Right forelimb (tissue), 1 donor: ENCODE measurements around the gene ADPRS.

Experiments
- DNase-seq: peaks from one replicate; pipeline ENCODE4 v3.0.0-alpha.2; 2018

Gene ADPRS

DNA sequence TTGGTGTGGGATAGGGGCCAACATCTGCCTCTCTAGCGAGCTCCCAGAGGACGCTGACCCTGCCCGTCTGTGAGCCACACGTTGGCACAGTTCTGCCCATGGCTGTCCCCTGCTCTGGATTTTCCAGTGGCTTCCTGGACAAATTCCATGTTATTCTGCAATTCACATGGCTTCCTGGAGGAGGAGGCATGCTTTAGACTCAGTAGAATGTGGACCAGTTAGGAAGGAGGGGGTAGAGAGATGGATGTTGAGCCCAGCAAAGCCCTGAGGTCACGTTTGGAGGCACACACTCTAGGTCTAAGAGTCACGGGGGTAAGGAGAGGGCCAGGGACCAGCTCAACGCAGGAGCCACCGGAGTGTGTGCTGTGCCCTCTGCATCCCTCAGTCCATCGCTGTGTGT lies 24.1 kb downstream of the ADPRS start:
- DNase-seq, result no peak

DNA sequence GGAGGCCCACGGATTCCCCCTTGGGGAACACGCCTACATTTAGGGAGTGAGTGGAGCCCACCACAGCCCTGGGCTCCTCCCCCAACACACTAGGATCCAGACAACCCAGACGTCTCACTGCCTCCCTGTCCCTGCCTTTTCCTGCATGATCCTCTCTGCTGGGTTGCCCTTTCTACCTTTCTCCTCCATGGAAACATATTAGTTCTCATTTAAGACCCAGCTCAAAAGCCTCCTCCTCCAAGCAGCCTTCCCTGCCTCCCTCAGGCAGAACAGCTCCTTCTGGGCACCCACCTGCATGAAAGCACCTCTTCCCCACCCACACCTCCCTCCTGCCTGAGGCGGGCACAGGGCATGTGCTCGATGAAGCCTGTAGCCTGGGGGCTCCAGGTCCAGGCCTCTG lies 25.7 kb downstream of the ADPRS start:
- no peak for DNase-seq

DNA sequence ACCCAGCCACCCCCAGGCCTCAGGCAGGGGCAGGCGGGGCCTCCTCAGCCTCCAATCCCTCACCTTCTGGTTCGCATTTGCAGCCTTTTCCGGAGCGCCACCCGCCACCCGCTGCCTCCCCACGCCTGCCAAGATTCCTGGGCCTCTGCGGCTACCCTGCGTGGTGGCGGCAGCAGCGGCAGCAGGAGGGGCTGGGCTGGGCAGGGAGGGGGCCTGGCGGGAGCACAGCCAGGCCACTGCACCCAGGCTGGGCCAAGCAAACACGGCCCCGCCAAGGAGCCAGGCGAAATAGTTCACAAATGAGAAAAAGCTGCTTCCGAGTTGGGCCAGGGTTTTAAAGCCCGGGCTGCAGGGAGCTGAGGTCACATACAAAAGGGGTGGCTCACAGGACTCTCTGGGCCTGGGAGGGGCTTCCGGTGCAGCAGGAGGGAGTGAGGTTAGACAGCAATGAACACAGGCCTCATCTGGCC lies 26.5 kb downstream of the ADPRS start:
- peak; percentile 88 for DNase-seq

DNA sequence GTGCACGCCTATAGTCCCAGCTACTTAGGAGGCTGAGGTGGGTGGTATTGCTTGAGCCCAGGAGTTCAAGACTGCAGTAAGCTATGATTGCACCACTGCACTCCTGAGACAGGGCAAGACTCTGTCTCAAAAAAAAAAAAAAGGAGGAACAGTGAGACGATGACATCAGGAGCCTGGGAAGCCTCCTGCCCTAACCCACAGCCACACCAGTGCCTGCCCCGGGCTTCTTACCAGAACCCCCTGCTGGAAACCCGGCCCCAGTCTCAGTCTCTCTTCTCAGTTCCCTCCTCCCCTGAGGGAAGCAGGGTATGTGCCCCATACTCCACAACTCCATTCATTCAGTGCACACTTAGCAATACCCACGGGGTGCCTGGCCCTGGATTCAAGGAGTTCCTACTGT lies 27.2 kb downstream of the ADPRS start:
- DNase-seq, result no peak

DNA sequence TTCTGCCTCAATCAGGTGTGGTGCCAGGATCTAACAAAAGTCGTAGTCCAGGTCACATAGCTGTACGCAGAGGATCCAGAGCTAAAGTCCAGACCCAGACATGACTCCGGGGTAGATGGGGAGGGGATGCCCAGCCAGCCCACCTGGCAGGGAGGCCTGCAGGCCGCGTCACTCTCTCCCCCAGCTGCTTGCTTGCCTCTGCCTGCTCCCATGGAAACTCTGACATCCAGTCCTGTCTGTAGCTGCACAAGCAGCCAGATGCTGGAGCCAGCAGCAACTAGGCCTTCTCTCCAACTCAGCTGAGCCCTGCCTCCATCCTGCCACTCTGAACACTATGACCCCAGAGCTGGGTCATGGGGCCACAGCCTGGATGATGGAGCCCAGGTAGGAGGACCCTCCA lies 28.2 kb downstream of the ADPRS start:
- DNase-seq, result peak; percentile 76

DNA sequence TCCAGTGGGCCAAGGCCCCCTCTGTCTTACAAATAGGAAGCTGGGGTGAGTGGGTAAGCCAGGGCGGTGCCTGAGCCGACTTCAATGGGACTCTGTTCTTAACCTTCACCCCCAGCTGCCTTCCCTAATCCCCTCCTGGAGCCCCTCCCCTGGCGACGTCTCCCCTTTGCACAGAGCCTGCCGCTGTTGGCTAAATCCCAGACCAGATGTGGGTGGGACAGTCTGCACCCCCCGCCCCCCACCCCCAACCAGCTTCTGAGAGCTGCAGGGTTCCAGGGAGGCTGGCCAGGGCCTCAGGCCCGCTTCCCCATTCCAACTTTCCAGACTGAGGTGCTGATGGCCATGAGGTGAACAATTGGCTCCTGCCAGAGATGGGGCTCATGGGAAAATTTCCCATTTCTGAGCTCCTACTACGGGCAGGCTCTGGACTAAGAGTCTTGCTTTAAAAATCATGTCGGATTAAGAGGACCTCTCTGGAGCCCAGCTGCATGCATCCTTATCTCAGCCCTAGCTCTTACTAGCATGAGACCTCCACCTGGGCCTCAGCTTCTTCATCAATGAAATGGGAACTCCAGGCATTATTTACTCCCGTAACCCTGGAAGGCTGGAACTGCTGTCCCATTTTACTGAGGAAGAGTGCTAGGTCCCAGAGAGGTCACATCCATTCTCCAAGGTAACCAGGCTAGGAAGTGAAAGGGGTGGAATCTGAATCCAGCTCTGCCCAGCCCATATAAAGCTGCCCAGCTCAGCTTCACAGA lies 29.9 kb downstream of the ADPRS start:
- no peak for DNase-seq

DNA sequence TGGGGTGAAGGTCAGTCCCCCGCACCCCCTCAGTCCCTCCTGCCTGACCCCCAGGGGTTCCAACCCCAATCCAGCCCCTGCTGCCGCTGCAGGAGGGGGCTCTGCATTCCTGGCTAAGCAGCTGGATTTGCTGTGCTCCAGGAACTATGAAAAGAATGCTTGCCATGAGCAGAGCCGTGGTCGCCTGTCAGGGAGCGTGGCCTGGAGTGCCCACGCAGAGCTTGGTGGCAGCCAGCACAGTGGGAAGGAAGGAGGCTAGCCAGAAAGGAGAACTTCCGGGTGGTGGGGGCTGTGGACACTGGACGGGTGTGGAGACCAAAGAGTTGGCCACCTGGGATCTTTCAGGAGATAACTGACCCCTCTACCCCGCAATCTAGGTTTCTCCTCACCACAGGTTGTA lies 30.8 kb downstream of the ADPRS start:
- DNase-seq, result no peak

DNA sequence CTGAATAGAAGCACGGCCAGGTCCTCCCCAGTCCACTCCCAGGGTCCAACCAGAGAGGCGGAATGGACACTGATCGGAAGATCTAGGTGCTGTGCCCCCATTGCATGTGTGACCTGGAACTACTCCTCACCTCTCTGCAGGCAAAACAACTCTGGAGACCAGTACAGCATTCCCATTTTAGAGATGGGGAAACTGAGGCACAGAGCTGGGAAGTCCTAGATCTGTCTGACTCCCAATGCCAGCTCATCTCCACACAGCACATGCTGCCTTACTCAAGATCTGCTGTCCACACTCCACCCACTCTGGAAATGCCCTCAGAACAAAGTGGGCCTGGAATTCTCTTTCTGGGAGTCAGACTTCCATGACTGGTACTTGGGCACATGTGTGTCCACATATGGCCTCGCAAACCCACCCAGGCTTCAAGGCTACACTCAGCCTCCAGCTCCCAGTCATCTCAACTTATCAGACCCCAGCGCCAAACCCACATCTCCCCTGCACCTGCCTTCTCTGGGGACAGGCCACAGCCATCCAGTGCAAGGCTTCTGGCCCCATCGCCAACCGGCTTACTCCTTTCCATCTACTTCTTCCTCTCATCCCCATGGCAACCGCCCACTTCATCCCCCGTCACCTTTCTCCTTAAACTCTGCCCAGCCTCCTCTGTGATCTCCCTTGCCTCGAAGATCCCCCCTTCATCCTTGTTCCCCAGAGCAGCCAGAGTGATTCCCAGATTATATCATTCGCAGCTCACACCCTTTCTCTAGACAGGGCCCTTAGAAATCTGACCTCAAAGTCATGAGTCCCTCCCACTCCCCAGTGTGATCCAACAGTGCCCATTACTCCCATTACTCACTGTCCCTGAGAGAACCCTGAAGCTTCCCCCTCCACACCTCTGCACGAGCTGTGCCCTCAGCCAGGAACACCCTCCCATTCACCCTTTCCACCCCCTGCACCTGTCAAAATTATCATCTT lies 33.7 kb downstream of the ADPRS start:
- no peak for DNase-seq

DNA sequence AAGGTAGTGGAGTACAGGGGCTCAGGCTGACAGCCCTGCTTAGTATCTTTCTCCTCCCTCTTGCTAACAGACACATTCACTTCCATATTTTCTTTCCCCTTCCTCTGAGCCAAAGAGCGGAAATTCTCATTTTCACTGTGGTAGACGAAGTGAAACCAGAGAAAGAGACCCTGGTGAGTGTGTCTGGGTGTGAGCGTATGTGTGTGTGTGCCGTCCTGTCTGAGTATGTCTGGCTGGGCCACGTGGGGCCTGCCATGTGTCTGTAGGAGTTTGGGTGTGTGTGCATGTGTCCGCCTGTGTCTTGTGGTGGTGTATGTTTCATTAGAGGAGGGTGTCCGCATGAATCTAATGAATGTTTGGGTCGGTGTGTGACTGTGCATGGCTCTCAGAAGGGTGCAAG lies 34.7 kb downstream of the ADPRS start:
- no peak for DNase-seq

DNA sequence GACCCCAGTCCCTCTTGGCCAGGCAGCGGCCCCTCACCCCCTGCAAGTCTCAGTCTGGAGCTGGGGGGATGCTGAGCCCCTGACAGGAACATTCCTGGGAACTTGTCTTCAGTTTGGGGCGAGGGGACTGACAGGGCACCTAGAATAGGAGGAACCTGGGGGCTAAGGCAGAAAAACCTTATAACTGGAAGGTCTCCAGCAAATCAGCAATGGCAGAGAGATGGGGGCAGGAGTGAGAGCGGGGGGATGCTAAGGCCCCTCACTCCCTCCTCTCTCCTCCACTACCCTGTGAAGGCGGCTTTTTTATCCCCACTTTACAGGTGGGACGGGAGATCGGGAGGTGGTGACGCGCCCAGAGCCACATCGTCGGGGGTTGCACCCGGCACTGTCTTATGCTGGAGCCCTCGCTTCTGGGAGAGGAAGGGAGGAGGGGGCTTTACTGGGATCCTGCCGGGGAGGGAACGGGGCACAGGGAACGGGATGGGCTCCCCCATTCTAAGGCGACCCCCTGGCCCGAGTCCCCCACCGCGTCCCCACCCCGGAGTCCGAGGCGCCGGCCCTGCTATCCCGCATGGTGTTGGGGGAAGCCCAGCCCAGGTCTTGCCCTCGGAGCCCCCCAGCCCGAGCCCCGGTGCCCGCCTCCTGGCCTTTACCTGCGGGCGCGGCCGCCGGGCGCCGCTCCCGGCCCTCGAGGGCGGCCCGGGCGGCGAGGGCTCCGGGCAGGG lies 35.9 kb downstream of the ADPRS start:
- no peak for DNase-seq

DNA sequence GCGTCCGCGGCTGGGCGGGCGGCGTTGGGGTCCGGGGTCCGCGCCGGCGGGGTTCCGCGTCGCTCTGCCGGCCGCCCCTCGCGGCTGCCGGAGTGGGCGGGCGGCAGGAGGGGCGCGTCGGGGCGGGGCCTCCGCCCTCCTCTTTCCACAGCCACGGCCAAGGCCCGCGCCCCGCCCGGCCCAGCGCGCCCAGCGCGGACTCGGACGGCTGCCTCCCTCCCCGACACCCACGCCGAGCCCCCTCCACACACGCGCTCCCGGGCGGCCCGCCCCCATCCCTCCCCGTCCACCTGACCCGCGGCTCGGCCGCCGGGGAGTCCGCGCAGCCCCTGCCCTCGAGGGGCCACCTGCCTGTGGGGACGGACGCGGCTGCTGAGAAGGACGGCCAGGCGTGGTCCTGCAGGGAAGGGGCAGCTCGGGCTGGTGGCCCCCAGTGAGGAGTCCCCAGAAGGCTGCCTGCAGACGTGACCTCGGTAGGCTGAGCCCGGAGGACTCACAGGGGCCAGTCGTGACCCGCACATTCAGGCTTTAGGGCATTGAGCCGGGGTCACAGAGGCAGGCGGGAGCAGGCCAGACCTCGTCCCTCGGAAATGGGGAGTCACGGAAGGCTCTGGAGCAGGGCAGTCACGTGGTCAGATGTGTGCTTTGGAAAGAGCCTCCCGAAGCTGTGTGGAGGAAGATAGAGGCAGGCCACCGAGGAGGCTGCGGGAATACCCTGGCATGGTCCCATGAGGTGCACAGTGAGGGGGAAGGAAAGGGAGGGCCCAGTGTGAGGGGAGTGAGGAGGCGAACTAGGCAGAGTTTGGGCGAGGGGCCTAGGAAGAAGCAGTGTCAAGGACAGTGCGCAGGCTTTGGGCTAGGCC lies 36.7 kb downstream of the ADPRS start, which contains the start of gene COL8A2:
Gene COL8A2, minus strand, starts transcription at position 94 of the 863 bp plus-strand sequence. CDS start 24,980 bp downstream, outside the sequence.
- DNase-seq, result peak; percentile 82

DNA sequence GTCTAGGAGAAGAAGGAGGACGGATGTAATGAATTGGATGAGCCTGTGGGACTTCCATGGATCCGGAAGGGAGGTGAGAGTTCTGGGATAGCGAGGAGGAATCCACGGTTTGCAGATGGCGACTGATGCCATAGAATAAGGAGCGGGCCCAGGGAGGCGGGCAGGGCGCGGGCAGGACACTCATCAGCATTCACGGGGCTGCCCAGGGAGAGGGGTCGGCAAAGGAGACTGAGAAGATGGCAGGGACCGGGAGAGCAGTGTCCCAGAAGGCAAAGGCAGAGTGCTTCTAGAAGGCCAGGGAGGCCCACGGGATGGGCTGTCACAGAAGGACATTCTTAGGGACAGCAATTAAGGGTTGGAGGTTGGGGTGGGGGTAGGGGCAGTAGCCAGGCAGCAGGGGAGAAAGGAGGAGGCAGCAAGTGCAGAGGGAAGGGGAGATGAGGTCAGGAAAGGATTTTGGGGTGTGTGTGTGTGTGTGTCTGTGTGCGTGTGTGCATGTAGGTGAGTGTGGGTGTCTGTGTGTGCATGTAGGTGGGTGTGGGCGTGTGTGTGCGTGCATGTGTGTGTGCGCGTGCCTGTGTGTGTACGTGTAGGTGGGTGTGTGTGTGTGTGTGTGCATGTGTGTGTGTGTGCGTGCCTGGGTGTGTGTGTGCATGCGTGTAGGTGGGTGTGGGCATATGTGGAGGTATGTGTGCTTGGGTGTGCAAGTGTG lies 37.5 kb downstream of the ADPRS start:
- DNase-seq, result no peak

DNA sequence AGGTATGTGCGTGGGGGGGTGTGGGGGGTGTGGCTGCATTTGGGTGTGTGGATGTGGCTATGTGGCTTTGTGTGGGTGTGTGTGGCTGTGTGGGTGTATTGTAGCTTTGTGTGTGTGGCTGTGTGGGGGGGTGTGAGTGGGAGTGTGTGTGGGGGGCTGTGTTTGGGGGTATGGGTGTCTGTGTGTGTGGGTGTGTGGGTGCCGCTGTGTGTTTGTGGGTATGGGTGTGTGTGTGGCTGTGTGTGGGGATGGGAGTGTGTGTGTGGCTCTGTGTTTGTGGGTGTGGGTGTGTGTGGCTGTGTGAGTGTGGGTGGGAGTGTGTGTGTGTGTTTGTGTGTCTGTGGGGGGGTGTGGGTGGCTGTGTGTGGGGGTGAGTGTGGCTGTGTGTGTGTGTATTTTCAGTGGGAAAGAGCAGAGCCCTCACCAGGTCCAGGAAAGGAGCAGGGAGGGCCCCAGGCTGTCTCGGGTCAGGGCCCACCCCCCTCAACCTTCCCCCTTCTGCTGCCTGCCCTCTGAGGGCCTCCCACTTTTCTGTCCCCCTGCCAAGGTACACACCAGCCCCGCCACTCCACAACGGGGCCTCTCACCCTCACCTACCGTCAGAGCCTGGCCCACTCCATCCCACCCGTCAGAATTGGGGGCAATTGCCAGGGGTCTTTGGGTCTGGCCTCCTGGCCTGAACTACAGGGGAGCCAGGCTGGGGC lies 38.3 kb downstream of the ADPRS start:
- no peak for DNase-seq

DNA sequence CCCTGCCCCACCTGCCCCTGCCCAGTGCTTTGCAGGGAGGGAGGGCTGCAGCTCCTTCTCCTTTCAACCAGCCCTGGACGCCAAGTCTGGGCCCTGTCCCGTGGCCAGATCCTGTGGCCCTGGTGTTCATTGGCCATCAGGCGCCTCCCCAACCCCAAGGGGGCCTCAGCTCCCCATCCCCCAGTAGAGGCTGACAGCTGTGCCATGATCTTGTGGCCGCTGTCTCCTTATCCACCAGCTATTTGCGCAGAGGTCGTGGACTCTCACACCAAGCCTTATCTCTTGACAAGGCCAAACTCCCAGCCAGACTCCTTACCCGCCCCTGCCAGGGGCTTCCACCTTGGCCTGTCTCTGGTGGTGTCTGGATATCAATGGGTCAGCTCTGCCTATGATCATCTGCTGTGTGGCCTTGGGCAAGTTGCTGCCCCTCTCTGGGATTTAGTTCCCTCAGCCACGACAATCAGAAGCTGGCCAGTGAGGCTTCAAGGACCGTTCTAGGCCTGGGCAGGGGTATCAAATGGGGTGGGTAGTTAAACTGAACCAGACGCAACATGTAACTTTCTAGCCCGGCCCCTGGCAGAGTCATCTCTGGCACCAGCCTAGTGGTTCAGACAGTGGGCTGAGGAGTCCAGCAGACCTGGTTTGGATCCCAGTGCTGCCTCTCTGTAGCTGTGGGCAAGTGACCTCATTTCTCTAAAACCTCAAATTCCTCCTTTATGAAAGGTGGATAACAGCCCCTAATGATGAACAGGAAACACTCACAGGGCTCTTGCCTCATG lies 39.6 kb downstream of the ADPRS start:
- DNase-seq, result no peak

DNA sequence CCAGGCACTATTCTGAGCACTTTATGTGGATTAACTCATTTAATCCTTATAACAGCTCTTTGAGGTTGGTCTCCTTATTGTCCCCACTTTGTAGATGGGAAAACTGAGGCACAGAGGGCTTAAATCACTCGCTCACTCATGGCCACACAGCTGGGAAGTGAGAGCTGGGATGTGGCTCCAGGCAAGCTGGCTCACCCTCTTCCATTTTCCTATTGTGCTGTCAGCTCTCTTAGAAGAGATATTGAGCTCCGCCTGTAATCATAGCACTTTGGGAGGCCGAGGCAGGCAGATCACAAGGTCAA lies 40.2 kb downstream of the ADPRS start:
- no peak for DNase-seq

DNA sequence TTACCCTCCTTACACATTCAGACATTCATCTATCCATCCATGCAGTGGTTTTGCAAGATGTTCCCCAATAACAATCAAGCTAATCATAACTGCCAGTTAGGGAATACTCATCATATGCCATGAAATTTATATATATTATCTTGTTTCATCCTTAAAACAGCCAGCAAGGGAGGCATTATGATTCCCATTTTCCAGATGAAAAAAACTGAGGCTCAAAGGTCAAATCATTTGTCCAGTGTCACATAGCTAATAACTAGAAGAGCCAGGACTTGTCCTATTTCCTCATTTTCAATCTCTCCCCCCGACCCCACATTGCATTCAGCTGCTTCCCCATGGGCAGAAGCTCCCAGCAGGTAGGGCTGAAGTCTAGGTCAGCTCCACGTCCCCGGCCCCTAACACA lies 43.3 kb downstream of the ADPRS start:
- no peak for DNase-seq

DNA sequence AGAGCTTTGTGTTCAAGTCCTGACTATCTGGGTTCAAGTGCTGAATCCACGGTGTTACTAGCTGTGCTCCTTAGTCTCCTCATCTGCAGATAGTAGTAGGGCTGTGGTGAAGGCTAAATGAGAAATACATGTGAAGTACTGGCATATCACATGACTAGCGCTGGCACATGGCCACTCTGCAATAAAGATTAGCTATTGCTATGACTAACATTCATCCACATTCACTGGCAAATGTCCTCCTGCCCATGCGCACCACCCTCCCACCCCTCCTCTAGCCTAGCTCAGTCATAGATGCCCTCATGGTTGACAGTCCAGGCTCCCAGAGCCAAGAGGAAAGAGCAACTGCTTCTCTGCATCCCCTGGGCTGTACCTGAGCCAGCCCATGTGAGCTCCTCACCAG lies 44.8 kb downstream of the ADPRS start:
- DNase-seq, result peak; percentile 69

DNA sequence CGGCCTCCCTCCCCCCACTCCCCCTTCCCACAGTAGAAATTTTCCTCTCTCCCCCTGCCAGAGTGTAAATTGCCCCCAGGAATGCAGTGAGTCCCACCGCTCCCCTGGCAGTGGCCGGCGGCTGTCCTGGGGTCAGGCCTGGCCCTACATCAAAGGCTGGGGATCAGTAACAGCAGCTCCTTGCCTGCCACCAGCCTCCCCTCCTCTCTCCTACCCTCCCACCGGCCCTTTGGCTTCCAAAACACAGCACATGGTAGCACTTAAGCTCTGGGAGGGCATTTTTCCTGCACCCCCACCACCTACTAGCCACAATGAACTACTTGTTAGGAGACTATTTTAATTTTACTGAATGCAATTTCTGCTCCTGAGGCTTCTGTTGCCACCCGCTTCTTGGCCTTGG lies 45.3 kb downstream of the ADPRS start:
- DNase-seq, result no peak

DNA sequence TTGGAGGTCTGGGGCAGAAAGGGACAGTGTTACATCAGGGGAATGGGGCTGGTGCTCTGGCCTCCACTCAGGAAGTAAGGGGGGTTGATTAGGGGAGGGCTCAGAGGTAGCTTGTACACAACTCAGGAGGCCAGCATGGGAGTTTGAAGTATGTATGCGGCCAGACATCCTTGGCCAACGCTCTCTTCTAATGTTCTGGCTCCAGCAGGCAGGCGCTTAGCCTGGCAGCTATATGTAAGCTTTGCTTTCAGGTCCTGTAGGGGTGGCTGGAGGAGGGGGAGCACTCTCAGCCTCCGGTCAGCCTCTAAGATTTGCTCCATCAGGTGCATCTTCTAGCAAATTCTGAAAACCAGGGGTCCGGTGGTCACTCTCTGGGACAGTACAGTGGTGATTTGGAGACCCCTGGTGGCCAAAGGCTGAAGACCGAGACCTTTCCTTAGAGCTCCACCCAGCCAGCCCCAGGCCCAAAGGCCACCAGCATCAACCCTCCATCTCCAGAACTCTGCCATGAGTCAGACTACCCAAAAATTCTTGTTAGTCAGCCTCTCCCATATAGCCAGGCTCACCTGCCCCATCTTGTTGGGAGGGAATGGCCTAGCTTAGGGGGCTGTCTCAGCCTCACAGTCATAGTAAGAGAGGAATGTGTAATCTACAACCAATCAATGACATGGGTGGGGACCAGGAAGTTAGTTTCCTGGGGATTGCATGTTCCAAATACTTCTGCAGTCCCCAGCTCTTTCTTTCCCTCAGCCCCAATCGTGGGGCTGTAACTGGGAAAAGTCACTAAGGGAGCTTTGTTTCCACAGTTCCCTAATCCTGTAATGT lies 46.0 kb downstream of the ADPRS start:
- DNase-seq, result peak; percentile 84
